ENCODE data around the gene SCAMP5. TPM values are rescaled to one million over a fixed set of nuclear protein-coding genes. Genes with fewer than 3 reads are reported as not detected.

SCAMP5 gene
- total and polyA plus RNA-seq, 2 of the 13 experiments (the other 11 are each of a cell fraction or from before 2014, with no cell fraction given): 34.3 to 49.0 TPM

DNA sequence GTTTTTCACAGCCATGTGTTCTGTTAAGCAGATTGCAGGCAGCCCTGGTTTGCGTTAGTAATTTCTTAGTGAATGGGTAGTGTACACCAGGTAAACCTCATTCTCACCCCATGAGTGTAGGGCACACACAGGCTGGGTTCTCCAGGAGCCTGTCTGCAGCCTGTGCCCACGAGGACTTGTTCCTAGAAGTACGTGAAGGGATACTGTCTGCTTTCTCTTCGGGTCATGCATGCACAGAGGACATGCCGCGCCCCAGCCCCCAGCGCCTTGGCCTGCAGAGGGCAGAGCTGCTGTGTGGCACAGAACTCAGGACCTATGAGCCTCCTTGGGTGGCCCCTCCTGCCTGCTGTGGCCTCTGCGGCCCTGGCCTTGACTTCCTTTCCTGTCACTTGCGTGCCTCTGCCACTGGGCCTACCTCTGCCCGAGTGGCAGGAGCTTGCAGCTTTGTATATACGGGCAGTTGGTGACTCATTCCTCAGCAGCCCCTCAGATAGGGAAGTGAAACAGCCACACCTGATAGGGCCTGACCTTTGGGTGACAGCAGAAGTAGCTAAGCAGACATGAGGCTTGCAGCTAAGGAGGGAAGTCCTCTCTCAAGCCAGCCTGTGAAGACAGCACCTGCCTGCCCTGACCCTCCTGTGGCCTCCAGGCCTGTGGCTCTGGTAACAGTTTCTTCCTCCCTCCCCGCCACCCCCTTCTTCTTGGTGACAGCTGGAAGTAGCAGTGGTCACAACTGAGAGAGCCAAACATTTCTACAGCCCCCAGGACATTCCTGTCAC lies 47.6 kb downstream of the SCAMP5 start (continued):
- TF ChIP-seq SMC3 (IDR thresholded peaks at IDR 0.05; ENCODE audit: low read length) (peak; percentile 77), RARA (CRISPR knock-in tag; IDR thresholded peaks at IDR 0.05) (peak; percentile 96), ZNF367 (CRISPR knock-in tag; IDR thresholded peaks at IDR 0.05; ENCODE audit: borderline replicate concordance) (no peak), POGK (CRISPR knock-in tag; conservative IDR thresholded peaks at IDR 0.05) (peak; percentile 80), LRRFIP1 (CRISPR knock-in tag; conservative IDR thresholded peaks at IDR 0.05) (no peak), ESRRA (CRISPR knock-in tag; IDR thresholded peaks at IDR 0.05; ENCODE audit: low read depth) (peak; percentile 26; the same call in 1 of the 2 replicates), ARID2 (CRISPR knock-in tag; IDR thresholded peaks at IDR 0.05; ENCODE audit: borderline replicate concordance) (0 out of 2 replicates have a peak, but pooled peaks have one; percentile 56), ZNF772 (CRISPR knock-in tag; IDR thresholded peaks at IDR 0.05) (no peak; the same call in 1 of the 2 replicates), ISX (CRISPR knock-in tag; conservative IDR thresholded peaks at IDR 0.05) (no peak), ARNT2 (CRISPR knock-in tag; IDR thresholded peaks at IDR 0.05; ENCODE audit: low read depth) (no peak), HIC2 (CRISPR knock-in tag; IDR thresholded peaks at IDR 0.05; ENCODE audit: low read depth) (peak; percentile 99), ZNF775 (CRISPR knock-in tag; IDR thresholded peaks at IDR 0.05; ENCODE audit: borderline replicate concordance) (no peak), ZNF329 (CRISPR knock-in tag; IDR thresholded peaks at IDR 0.05; ENCODE audit: low read depth) (peak; percentile 85)
- TF ChIP-seq, protein P1, sequence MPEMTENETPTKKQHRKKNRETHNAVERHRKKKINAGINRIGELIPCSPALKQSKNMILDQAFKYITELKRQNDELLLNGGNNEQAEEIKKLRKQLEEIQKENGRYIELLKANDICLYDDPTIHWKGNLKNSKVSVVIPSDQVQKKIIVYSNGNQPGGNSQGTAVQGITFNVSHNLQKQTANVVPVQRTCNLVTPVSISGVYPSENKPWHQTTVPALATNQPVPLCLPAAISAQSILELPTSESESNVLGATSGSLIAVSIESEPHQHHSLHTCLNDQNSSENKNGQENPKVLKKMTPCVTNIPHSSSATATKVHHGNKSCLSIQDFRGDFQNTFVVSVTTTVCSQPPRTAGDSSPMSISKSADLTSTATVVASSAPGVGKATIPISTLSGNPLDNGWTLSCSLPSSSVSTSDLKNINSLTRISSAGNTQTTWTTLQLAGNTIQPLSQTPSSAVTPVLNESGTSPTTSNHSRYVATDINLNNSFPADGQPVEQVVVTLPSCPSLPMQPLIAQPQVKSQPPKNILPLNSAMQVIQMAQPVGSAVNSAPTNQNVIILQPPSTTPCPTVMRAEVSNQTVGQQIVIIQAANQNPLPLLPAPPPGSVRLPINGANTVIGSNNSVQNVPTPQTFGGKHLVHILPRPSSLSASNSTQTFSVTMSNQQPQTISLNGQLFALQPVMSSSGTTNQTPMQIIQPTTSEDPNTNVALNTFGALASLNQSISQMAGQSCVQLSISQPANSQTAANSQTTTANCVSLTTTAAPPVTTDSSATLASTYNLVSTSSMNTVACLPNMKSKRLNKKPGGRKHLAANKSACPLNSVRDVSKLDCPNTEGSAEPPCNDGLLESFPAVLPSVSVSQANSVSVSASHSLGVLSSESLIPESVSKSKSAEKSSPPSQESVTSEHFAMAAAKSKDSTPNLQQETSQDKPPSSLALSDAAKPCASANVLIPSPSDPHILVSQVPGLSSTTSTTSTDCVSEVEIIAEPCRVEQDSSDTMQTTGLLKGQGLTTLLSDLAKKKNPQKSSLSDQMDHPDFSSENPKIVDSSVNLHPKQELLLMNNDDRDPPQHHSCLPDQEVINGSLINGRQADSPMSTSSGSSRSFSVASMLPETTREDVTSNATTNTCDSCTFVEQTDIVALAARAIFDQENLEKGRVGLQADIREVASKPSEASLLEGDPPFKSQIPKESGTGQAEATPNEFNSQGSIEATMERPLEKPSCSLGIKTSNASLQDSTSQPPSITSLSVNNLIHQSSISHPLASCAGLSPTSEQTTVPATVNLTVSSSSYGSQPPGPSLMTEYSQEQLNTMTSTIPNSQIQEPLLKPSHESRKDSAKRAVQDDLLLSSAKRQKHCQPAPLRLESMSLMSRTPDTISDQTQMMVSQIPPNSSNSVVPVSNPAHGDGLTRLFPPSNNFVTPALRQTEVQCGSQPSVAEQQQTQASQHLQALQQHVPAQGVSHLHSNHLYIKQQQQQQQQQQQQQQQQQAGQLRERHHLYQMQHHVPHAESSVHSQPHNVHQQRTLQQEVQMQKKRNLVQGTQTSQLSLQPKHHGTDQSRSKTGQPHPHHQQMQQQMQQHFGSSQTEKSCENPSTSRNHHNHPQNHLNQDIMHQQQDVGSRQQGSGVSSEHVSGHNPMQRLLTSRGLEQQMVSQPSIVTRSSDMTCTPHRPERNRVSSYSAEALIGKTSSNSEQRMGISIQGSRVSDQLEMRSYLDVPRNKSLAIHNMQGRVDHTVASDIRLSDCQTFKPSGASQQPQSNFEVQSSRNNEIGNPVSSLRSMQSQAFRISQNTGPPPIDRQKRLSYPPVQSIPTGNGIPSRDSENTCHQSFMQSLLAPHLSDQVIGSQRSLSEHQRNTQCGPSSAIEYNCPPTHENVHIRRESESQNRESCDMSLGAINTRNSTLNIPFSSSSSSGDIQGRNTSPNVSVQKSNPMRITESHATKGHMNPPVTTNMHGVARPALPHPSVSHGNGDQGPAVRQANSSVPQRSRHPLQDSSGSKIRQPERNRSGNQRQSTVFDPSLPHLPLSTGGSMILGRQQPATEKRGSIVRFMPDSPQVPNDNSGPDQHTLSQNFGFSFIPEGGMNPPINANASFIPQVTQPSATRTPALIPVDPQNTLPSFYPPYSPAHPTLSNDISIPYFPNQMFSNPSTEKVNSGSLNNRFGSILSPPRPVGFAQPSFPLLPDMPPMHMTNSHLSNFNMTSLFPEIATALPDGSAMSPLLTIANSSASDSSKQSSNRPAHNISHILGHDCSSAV (CRISPR knock-in tag; IDR thresholded peaks at IDR 0.05; ENCODE audit: borderline replicate concordance): no peak

Measured in HepG2 (cell line).